Sciatic nerve (tissue), 2 donors: ENCODE data around the gene CEACAM1. TPM values are rescaled to one million over a fixed set of nuclear protein-coding genes. Genes with fewer than 3 reads are reported as not detected.
A peak's percentile ranks its signal among the peaks of the same experiment; 100 is the strongest.
"Not testable (repeated sequence)": the region's sequence is repeated elsewhere in the genome, so short reads cannot be mapped to it uniquely, and the experiment has no call there.

ENCODE experiments used
- ATAC-seq: fragments of 200-7000 bp; cut with Tn5 transposase; one replicate; pipeline ENCODE4 v1.9.1; 2020; ENCODE audit warnings: mild to moderate bottlenecking, moderate library complexity
- DNase-seq: peaks from one replicate; pipeline ENCODE4 v3.0.0-alpha.2; 2020; ENCODE audit warnings: low spot score
- intact Hi-C: fragments of 100-400 bp; cut with DNase I; formaldehyde crosslinking; loops from one replicate; pipeline ENCODE4 v1.14.2; 2022
- total RNA-seq: library from RNA; stranded (reverse); fragmentation: NEBNext Ultra II Directional; extraction: Animal tissue kit (Norgen Biotek cat#: 25700); gene quantifications from one replicate; pipeline ENCODE4 v1.2.1, GENCODE V29; 2021
- donor health status: DM: no; HTN: no; CAD: no.
- donor health status: DM: no; HTN: no; CAD: no.

Gene CEACAM1
- 5.8 TPM for total RNA-seq

GRCh38 chr19:42528354-42529247, at the start of gene CEACAM1:
Gene CEACAM1, minus strand, starts transcription at chr19:42528481. Its CDS starts 107 bp downstream, at chr19:42528374.
- peak; percentile 63 for ATAC-seq
- intact Hi-C loops = loop anchor here (2.0 kb wide), 1 partner anchor 78 kb away; no protein-coding TSS in a partner anchor
- no peak for DNase-seq

- ATAC-seq = no peak
- intact Hi-C loops = no loop called here
- no peak for DNase-seq
These were observed 48.7 kb upstream of the CEACAM1 start for GRCh38 chr19:42577016-42577415.

- ATAC-seq = no peak
- intact Hi-C loops = no loop called here
- no peak for DNase-seq
These were observed 48.0 kb upstream of the CEACAM1 start for GRCh38 chr19:42576241-42576640.

GRCh38 chr19:42573642-42574041, 45.4 kb upstream of the CEACAM1 start:
- DNase-seq = no peak
- no peak for ATAC-seq
- intact Hi-C loops = no loop called here

- DNase-seq (no peak), ATAC-seq (no peak)
- intact Hi-C loops = no loop called here
These were observed 42.8 kb upstream of the CEACAM1 start for GRCh38 chr19:42571116-42571515.

- ATAC-seq = no peak
- DNase-seq = no peak
- intact Hi-C loops = no loop called here
These were observed 40.9 kb upstream of the CEACAM1 start for GRCh38 chr19:42569193-42569592.

GRCh38 chr19:42568006-42568405, 39.7 kb upstream of the CEACAM1 start:
- peak; percentile 25 for ATAC-seq
- DNase-seq = no peak
- intact Hi-C loops = no loop called here

GRCh38 chr19:42567567-42567966, 39.3 kb upstream of the CEACAM1 start:
- DNase-seq (no peak), ATAC-seq (no peak)
- intact Hi-C loops = no loop called here

GRCh38 chr19:42563352-42564210, 35.3 kb upstream of the CEACAM1 start:
- intact Hi-C loops = no loop called here
- peak; percentile 78 for ATAC-seq
- no peak for DNase-seq

GRCh38 chr19:42561512-42561911, 33.2 kb upstream of the CEACAM1 start:
- intact Hi-C loops = no loop called here
- no peak for DNase-seq
- no peak for ATAC-seq

GRCh38 chr19:42560731-42561130, 32.5 kb upstream of the CEACAM1 start:
- intact Hi-C loops = no loop called here
- no peak for ATAC-seq
- DNase-seq = no peak

GRCh38 chr19:42558450-42559150, 30.3 kb upstream of the CEACAM1 start:
- ATAC-seq (no peak), DNase-seq (no peak)
- intact Hi-C loops = no loop called here

GRCh38 chr19:42557386-42557871, 29.1 kb upstream of the CEACAM1 start:
- DNase-seq, intact Hi-C loops, ATAC-seq: not testable (repeated sequence)

- intact Hi-C loops = no loop called here
- ATAC-seq (peak; percentile 55), DNase-seq (no peak)
These were observed 27.5 kb upstream of the CEACAM1 start for GRCh38 chr19:42555801-42556200.

- intact Hi-C loops = no loop called here
These were observed 27.0 kb upstream of the CEACAM1 start for GRCh38 chr19:42555317-42555716.

GRCh38 chr19:42554046-42554575, 25.8 kb upstream of the CEACAM1 start:
- no peak for DNase-seq
- intact Hi-C loops = no loop called here
- no peak for ATAC-seq

More at GRCh38 chr19:42555317-42555716, 27.0 kb upstream of the CEACAM1 start:
- ATAC-seq (peak; percentile 83), DNase-seq (no peak)

- intact Hi-C loops = no loop called here
- ATAC-seq (peak; percentile 78), DNase-seq (no peak)
These were observed 25.2 kb upstream of the CEACAM1 start for GRCh38 chr19:42553292-42554045.
